A673 (cell line): ENCODE data around the gene USP36.

Source experiments
- EZH2 ChIP-seq: fragments of 200-600 bp; sonication (generic); IDR thresholded peaks from 2 replicates; pipeline ENCODE4 v1.6.1; 2017; ENCODE audit warnings: borderline replicate concordance, low read depth, mild to moderate bottlenecking, mixed read lengths, antibody characterized with exemption, low read length; ENCODE audit not compliant: poor library complexity, severe bottlenecking
- TF ChIP-seq, protein P1 (sequence below): fragments of 300-800, 200-600 bp; sonication (generic); conservative IDR thresholded peaks from 2 replicates; pipeline ENCODE4 v1.5.1; 2017; ENCODE audit warnings: low read depth, mild to moderate bottlenecking, antibody characterized with exemption, low read length, moderate library complexity, mixed read lengths

DNA sequence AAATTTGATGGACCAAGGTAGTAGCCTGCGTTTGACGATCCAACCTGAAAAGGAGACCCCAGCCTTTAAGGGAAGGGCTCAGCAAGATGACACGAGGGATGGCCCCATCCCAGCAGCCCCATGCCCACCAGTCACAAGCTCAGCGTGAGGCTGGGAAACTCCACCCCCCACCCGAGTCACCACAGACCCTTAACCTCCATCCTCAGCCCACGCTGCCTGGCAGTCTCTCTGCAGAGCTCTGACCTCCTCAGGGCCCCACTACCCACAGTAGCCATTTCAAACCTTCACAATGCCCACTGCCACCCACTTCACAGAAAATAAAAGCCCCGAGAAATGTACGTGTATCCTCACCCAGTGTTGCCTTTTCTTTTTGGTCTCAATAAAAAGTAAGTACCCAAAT, 18.7 kb downstream of the USP36 start:
- TF ChIP-seq, protein P1, sequence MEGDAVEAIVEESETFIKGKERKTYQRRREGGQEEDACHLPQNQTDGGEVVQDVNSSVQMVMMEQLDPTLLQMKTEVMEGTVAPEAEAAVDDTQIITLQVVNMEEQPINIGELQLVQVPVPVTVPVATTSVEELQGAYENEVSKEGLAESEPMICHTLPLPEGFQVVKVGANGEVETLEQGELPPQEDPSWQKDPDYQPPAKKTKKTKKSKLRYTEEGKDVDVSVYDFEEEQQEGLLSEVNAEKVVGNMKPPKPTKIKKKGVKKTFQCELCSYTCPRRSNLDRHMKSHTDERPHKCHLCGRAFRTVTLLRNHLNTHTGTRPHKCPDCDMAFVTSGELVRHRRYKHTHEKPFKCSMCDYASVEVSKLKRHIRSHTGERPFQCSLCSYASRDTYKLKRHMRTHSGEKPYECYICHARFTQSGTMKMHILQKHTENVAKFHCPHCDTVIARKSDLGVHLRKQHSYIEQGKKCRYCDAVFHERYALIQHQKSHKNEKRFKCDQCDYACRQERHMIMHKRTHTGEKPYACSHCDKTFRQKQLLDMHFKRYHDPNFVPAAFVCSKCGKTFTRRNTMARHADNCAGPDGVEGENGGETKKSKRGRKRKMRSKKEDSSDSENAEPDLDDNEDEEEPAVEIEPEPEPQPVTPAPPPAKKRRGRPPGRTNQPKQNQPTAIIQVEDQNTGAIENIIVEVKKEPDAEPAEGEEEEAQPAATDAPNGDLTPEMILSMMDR: no peak
- no peak for TF ChIP-seq EZH2
